Activated T-cell treated with anti-CD3 and anti-CD28 coated beads for 4 hours (primary cell): ENCODE results near the gene EMX1.

Source experiments
- DNase-seq: peaks from one replicate; pipeline ENCODE4 v3.0.0-alpha.2; 2020

Gene EMX1

DNA sequence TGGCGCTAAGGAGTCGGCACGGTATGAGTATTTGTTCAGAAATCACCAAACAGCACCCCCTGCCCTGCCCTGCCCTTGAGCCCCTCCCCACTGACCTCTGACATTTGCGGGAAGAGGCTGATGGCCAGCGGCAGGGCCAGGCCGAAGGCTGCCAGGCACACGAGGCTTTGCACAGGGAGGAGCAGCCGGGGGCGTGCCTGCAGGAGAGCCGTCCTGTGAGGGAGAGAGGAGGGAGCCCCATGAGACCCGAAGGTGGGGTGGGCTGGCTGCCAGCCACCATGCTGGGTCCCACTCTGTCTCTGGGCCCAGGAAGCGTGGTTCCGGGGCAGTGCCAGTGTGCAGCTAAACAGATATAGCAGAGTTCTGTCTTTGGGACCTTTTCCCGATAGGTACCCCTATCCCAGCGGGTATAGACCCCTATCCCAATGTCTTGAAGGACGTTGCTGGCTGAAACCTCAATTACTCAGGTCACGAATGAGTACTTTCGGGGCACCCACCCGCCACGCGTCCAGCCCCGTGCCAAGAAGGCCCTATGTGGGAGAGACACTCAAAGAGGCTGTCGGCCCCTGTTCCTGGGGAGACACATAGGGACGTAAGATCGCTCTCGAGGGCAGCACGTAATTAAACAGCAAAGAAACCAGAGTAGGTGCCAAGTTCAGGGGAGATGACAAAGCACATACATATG lies 43.9 kb downstream of the EMX1 start:
- DNase-seq: no peak

DNA sequence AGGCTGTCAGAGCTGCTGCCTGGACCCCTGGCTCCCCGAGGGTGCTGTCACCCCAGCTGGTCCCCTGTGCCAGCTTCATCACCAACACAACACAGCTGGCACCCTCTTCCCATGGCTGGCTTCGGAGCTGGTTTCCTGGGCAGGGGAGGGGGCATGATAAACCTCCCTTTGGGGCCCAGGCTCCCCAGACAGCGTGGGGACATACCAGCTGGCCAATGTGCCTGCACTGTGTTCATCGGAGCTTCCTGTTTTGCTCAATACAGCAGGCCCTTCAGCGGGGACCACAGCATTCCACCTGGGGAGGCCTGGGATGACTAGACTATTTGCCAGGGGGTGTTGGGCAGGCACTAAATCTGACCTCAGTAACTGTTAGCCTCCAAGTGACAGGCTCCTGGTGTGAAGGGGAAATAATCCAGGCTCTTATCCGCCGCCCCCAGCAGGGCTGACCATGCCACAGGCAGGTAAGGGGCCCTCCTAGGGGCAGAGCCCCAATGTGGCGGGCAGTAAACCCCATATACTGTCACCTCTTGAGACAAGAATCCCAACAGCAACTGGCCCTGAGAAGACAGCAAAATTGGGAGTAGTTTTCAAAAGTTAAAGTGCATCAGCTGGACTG lies 44.6 kb downstream of the EMX1 start:
- no peak for DNase-seq

DNA sequence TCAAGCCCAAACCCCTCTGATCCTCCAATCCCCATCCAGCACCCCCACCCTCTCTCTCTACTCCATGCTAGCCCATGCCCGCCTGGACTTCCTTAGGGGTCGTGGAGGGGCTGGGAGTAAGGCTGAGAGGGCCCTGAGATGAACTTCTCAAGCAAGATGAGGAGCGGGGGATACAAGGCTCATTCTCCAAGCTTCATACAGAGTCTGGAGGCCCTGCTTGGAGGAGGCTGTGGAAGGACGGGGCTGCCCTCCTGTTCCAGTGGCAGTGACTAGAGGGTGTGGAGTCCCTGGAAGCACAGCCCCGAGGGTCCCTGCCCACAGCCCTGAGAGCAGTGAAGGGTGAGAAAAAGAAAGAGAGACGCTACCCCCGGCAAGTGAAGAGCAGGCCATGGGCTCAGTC lies 45.6 kb downstream of the EMX1 start:
- DNase-seq: no peak

DNA sequence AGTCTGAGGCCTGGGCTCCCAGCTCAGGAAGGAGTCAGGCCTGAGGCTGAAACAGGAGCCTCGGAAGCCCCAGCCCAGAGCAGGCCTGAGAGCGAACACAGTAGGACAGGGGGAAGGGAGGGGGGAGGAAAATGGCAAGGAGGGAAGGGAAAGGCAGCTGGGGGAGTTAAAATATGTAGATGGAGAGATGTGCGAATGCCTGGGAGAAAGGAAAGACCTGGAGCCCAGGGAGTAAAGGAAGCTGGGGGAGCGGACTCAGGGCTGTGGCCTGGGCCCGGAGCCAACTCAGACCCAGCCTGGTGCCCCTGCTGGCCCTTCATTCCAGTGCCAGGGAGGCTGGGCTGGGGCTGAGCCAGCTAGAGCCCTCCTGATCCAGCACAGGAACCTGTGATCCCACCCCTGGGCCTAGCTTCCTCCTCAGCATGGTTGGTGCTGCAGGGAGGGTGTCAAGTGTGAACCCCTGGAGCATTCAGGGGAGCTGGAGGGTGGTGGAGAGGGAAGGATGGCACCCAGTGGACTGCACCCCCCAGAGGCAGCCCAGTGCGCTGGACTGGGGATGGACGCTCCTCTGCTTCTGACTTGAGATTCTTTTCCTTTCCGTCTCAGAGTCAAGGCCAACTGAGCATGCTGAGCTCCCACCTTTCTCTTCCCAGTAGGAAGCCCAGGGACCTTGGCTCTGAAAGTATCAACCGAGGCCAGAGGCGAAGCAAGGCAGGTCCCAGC lies 46.3 kb downstream of the EMX1 start:
- no peak for DNase-seq

DNA sequence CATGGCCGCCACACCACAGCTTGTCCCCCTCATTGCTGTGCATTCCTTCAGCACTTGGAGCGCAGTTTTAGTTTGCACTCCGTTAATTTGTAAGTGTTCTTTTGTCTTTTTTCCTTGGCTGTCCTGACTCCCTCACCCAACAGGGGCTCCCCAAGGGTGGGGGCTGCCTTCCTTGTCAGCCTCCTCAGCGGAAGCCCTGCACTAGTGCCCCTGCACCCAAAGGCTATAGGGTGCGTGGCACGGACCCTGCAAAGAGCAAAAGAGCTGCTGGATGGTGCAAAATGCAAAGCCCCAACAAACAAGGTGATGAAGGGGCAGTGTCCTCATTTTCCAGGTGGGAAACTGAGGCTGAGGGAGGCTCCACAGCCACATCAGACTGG lies 46.8 kb downstream of the EMX1 start:
- DNase-seq: no peak

DNA sequence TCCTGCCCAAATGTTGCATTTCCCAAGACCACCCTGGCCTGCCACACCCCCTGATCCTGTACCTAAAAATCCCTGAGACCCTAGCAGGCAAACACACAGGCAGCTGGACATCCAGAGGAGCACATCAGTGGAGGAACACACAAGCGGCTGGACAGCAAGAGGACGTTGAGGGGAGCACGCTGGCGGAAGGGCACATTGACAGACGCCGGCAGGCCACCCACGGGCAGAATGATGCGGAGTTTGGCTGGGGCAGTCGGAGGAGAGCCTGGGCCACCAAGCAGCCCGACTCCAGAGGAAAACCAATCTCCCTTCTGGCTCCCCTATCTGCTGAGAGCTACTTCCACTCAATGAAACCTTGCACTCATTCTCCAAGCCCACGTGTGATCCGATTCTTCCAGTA lies 47.7 kb downstream of the EMX1 start:
- no peak for DNase-seq

DNA sequence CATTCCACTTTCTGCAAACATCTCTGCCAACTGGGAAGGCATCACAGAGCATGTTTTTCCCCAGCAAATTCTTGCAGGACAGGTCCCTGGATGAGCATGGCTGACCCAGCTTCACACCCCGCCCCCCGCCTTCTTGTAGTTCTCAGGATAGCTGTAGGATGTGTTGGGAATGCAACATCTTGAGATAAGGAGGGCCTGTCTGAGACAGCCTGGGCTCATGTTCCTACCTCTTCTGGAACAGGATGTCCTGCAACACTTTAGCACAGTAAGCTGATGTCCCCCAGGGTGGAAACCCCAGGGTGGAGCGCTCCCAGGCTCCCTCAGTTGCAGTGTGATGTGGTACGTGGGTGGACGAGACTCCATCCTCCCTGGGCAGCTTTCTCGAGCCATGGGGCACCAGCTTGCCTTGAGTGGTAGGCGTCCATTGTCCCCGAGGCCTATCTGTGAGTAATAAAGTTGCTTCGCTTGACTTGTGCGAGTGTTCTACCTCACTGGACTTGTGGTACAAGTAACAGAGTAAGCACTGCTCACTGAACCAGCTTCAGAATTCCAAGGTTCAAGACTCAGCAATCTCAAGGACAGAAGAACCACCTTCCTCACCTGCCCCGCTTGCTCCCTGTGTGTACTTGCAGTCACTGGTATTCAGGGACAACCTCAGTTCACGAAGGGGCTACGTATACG lies 48.6 kb downstream of the EMX1 start:
- DNase-seq: no peak

DNA sequence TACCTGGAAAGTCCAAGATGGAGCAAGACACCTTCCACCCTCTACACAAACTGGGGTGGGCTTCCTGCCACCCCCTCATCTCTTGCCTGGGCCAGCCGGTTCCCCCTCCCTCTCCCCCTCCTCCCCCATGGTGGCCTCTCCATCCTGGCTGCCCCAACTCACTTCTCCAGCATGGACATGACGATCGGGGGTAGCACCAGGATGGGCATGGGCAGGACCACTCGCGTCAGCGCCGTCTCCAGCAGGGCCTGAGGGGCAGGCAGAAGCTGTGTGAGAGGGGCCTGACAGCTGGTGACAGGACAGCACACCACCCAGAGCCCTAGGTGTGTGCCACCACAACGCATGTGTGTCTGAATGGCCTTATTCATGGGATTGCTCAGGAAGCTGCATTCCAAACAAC lies 51.0 kb downstream of the EMX1 start:
- no peak for DNase-seq

DNA sequence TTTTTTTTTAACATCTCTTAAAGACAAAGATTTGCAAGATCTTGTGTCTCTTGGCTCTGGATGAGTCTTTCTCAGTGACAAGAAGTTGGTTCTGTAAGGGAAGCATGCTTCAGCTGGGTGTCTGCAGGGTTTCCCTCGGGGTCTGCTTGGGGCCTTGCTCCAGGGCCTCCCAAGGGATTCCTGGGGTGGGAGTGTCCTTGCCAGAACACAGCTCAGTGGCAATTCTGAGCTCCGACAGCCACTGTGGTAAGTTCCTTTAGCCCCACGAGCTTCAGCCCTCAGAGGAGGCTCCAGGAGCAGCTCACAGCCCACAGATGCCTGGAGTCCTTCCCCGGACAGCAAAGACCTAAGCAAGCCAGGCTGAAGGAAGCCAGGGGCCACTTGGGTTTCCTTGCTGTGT lies 52.4 kb downstream of the EMX1 start:
- no peak for DNase-seq

DNA sequence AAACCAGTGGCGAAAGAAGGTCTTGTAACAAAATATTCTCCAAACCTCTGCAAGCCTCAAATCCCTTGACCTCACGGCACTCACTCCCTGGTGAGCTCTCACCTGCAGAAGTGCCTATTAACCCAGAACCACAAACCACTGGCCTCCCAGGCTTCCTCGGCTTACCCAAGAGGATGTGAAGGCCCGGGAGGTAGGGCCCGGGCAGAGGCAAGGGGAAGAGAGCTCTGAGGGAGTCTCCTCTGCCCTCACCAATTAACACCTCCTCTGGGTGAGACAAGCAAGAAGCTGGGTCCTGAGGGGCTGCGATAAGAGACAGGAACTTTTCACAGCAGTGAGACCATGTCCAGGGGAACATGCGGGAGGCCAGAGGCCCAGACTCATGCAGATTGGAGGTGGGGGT lies 53.7 kb downstream of the EMX1 start:
- DNase-seq: no peak

DNA sequence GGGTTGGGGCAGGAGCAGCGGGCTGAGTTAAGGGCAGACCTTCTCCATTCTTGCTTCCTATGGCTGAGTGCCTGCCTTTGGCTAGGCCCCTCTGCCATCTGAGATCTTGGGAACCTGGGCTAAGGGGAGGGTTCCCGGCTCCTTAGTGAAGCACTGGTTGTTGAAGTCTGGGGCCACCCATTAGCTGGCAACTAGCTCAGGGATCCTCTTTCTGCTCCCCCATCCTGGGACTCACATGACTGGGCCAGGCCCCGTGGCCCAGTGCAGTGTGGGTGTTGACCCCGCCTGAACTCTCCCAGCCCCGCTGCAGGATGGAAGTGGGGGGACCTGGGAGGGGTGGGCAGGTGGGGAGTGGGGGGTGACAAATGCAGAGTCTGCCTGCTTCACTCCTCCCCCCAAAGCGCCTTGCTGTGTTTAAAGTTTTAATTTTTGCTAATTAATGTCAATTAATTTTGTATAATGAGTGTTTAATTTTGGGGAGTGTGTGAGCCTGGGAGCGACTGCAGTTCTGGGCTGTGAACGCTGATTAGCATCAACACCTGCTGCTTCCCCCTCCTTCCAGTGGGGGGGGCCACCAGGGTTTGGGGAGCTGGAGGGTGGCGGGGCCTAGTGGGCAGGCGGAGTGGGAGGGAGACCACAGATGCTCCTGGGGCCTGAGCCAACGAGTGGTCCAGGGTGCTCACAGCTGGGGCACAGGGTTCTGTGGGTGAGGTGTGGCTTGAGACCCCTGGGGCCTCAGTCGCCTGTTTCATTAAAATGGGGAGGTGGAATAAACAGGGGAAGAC lies 55.2 kb downstream of the EMX1 start:
- DNase-seq: no peak

DNA sequence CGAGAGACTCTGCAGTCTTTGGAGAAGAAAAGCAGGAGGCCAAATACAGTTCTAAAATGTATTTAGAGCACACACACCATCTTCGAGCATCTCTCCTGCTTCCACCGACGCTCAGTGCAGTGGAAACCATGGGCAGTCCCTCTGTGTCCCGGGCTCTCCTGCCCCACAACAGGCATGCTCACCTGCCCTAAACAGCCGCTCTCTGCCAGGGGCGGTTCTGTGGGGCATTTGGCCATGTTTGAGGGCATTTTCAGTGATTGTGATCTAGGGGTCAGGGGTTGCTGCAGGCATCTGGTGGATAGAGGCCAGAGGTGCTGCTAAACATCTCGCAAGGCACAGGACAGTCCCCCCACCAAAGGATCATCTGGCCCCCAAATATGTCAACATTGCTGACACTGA lies 55.8 kb downstream of the EMX1 start:
- DNase-seq: no peak

DNA sequence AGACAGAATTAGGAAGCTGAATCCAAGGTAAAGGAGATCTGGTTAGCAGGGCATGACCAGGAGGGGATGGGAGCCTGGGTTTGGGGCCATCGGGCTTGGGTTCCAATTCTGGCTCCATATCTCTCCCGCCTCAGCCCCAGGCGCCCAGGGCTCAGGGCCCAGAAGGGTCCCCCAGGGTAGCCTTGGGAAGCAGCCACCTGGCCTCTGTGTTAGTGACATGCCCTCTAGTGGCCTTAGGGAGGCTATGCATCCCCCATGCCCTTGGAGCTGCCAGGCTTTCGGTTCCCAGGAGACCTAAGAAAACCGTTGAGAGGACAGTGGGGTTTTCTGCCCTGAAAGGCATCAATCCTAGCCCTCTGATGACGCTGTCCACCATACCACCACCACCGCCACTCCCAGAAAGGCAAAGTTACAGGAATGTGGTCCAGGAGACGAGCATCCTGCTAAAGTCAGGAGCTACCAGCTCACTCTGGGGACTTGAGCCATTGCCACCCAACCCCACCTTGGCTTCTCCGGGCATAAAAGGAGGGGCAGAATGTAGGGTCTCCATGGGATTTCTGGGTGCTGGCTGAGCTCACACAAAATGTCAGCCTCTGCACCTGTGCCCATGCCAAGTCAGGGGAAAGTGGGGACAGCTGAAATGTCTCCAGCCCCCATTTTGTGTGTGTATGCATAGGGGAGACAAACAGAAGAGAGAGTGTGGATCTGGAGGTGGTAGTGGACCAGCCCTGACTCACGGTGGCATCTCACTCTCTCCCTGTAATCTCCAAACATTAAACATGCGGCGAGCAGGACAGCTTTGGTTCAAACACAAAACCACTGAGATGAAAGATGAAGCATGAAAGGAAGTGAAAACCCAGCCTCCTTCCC lies 56.5 kb downstream of the EMX1 start:
- no peak for DNase-seq

DNA sequence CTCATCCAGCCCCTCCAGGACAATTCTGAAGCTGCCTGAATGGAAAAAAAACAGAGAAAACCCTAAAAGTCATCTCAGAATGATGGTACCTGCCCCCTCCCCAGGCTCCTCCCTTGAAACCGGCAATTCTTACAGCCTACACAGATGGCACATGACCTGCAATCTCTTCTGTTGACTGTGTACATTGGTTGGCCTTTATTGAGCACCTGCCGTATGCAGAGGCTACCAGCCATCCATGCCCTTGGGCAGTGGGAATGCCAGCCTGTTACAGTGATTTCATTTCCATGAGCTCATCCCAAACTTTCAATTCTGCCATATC lies 57.1 kb downstream of the EMX1 start:
- no peak for DNase-seq

DNA sequence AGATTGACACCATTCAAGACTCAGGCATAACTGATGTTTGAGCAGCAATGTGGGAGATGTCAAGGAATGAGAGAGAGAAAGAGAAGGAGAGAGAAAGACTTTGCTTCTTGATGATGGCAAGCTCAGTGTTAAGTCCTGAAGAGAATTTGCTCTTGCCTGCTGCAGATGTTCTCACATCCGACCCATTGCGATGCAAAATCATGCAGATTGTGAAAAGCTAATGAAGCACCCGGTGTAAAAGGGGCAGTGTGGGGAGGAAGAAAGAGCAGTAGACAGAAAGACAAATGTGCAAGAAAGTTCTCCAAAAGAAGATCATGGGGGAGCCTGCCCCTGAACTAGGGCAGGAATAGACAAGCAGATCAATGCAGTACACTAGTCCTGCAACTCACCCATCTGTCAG lies 57.7 kb downstream of the EMX1 start:
- no peak for DNase-seq

DNA sequence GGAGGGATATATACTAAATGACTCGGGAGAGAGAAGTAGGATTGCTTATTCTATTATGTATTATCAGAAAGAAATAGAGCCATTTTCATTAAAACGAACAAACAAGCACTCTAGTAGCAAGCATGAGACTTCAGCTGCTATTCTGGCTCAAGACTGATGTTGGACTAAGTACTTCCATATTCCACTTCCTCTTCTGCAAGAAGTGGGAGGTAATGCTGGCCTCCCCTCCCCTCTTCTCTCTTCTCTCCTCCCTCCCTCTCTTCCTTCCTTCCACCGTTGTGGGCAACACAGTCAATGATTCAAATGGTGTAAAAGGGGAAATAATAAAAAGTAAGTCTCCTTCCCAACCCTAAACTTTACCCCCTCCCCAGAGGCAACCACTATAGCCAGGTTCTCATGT lies 62.6 kb downstream of the EMX1 start:
- no peak for DNase-seq

DNA sequence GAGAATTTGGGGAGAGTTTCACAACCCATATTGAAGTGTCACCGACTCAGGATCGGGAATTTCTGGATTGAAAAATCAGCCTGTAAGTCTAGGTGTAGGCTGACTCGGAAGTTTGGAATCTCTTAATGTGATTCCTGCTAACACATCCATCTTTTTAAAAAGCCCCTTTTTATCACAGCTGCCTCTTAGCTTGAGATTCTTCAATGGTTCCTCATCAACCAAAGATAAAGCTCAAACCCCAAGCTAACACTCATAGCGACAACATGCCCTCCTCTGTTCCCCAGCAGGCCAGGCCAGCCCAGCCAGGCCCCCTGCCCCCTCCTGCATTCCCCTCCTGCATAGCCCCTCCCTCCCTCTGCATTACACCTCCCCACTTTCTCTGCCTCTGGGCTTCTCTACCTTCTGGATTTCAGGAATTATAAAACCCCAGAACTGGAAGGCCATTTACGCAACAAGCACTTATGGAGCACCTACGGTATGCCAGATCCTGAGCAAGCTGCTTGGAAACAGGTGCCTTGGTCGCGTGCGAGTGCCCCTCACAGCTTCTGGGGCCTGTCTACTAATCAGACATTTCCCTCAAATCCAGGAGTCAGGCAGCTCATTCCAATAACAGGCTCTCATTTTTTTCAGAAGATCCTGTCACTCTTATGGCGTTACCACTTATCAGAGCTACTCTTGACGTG lies 63.4 kb downstream of the EMX1 start:
- DNase-seq: no peak

DNA sequence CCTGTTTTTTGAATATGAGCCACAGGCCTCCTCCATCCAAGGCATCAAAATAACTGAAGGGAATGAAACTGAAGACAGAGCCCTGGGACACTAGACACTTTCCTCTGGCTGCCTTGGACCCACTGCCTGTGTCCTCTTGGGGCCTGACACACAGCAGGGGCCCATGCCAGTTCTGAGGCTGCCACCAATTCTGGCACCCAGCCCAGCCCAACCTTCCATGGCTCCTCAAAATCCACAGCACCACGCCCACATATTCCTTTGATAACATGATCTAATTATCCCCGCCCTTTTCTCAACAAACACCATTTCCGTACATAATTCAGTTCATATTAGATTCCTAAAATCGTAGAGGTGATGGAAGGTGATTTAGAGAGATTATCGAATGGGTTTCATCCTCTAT lies 64.2 kb downstream of the EMX1 start:
- DNase-seq: no peak

DNA sequence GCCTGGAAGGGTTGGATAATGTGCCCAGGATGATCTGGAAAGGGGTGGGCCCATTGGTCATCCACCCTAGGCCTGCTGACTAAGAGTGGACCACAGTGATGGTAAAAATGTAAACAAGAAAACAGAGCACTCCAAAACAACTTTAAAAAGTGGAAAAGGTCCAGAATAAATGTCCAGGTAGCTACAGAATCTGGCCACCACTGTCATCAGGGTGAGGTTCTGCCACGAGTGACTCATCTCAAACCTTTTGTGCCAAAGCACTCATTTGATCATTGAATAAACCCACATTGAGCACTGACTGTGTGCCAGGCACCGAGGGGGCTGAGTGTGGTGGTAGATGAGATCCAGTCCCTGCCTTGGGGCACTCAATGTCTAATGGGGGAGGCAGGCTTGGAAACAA lies 64.9 kb downstream of the EMX1 start:
- DNase-seq: no peak

DNA sequence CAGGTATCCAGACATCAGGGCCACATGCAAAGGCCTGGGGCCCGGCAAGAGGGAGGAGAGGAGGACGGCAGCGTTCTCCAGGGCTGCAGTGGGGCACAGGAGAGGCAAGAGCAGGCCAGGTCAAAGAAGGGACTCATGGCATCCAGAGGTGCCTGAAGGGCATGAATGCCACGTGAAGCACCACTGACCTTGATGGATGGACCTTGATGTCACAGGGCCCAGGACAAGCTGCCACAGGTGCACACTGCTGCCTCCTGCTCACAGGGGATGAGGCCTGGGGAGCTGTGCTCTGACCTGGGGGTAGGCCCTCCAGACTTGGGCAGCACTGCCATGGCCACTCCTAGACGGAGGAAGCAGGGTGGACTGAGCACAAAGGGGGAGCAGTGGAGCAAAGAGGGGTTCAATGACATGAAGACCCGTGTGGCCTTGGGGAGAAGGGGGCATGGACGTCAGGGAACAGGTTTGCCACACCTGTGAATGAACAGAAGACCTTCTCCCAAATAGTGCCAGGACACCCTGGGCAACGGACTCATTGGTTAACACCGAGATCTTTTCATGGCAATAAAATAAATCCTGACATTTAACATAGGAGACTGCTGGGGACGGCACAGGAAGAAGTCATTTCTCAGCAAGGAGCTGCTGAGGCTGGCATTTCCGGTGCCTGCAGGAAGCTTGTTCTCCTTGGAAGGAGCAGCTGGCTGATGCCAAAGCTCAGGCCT lies 65.6 kb downstream of the EMX1 start:
- no peak for DNase-seq
